Measurements from ENCODE around the gene TSR3.

The TSR3 gene

GRCh38 chr16:1347286-1347855, 4.3 kb downstream of the TSR3 start:
- TF ChIP-seq CTCF (conservative IDR thresholded peaks at IDR 0.05; ENCODE audit: control insufficient read depth, insufficient read depth, low read depth, low read length): no peak

GRCh38 chr16:1346422-1347285, 5.0 kb downstream of the TSR3 start:
- DNase-seq (ENCODE audit: low read depth): peak; percentile 20
- peak; percentile 32 for TF ChIP-seq CTCF (conservative IDR thresholded peaks at IDR 0.05; ENCODE audit: control insufficient read depth, insufficient read depth, low read depth, low read length)
- no peak overlapping the region for H3K4me3 ChIP-seq (ENCODE audit: control insufficient read depth, low read depth, low read length)

More at GRCh38 chr16:1347286-1347855, 4.3 kb downstream of the TSR3 start:
- DNase-seq (ENCODE audit: low read depth): no peak
- H3K4me3 ChIP-seq (ENCODE audit: control insufficient read depth, low read depth, low read length): no peak overlapping the region

GRCh38 chr16:1345651-1346421, 5.8 kb downstream of the TSR3 start:
- no peak for DNase-seq (ENCODE audit: low read depth)
- no peak overlapping the region for H3K4me3 ChIP-seq (ENCODE audit: control insufficient read depth, low read depth, low read length)
- no peak for TF ChIP-seq CTCF (conservative IDR thresholded peaks at IDR 0.05; ENCODE audit: control insufficient read depth, insufficient read depth, low read depth, low read length)

GRCh38 chr16:1345087-1345486, 6.6 kb downstream of the TSR3 start:
- DNase-seq (ENCODE audit: low read depth): no peak
- no peak overlapping the region for H3K4me3 ChIP-seq (ENCODE audit: control insufficient read depth, low read depth, low read length)
- no peak for TF ChIP-seq CTCF (conservative IDR thresholded peaks at IDR 0.05; ENCODE audit: control insufficient read depth, insufficient read depth, low read depth, low read length)

GRCh38 chr16:1344499-1344898, 7.2 kb downstream of the TSR3 start:
- no peak for TF ChIP-seq CTCF (conservative IDR thresholded peaks at IDR 0.05; ENCODE audit: control insufficient read depth, insufficient read depth, low read depth, low read length)
- no peak for DNase-seq (ENCODE audit: low read depth)
- no peak overlapping the region for H3K4me3 ChIP-seq (ENCODE audit: control insufficient read depth, low read depth, low read length)

GRCh38 chr16:1343428-1344242, 8.0 kb downstream of the TSR3 start:
- no peak for DNase-seq (ENCODE audit: low read depth)
- no peak for TF ChIP-seq CTCF (conservative IDR thresholded peaks at IDR 0.05; ENCODE audit: control insufficient read depth, insufficient read depth, low read depth, low read length)
- H3K4me3 ChIP-seq (ENCODE audit: control insufficient read depth, low read depth, low read length): no peak overlapping the region
